NCI-H128 (cell line): ENCODE measurements around the gene TRAPPC3L.

Source experiments
- DNase-seq: peaks from one replicate; lab custom pipeline; 2025; ENCODE audit not compliant: unreplicated experiment; lab: John Stamatoyannopoulos, UW

Gene TRAPPC3L

DNA sequence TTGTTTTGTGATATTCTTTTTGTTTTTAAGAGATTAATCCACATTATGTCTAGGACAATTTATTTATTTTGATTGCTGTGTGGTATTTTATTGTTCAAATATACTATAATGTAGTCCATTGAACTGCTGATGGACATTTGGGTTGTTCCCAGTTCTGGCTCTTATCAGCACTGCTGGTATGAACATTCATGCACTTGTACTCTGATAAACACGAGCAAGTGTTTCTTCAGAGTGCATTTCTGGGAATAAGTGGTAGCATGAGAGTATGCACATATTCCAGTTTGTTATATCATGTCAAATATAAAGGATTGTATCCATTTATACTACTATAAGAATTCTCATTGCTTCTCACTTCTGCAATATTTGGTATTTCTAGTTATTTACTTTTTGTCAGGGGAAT is 77.2 kb downstream of the TRAPPC3L start:
- no peak for DNase-seq

GRCh38 chr6:116467514-116467913 is 78.0 kb downstream of the TRAPPC3L start:
- no peak for DNase-seq

- no peak for DNase-seq
Observed at GRCh38 chr6:116467096-116467495, 78.4 kb downstream of the TRAPPC3L start.

- no peak for DNase-seq
Observed at GRCh38 chr6:116465246-116465645, 80.2 kb downstream of the TRAPPC3L start.

DNA sequence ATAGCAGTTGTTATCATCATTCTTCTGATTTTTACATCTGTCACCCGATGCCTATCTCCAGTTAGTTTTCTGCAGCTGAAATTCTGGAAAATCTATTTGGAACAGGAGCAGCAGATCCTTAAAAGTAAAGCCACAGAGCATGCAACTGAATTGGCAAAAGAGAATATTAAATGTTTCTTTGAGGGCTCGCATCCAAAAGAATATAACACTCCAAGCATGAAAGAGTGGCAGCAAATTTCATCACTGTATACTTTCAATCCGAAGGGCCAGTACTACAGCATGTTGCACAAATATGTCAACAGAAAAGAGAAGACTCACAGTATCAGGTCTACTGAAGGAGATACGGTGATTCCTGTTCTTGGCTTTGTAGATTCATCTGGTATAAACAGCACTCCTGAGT is 82.2 kb downstream of the TRAPPC3L start:
- DNase-seq, result no peak

DNA sequence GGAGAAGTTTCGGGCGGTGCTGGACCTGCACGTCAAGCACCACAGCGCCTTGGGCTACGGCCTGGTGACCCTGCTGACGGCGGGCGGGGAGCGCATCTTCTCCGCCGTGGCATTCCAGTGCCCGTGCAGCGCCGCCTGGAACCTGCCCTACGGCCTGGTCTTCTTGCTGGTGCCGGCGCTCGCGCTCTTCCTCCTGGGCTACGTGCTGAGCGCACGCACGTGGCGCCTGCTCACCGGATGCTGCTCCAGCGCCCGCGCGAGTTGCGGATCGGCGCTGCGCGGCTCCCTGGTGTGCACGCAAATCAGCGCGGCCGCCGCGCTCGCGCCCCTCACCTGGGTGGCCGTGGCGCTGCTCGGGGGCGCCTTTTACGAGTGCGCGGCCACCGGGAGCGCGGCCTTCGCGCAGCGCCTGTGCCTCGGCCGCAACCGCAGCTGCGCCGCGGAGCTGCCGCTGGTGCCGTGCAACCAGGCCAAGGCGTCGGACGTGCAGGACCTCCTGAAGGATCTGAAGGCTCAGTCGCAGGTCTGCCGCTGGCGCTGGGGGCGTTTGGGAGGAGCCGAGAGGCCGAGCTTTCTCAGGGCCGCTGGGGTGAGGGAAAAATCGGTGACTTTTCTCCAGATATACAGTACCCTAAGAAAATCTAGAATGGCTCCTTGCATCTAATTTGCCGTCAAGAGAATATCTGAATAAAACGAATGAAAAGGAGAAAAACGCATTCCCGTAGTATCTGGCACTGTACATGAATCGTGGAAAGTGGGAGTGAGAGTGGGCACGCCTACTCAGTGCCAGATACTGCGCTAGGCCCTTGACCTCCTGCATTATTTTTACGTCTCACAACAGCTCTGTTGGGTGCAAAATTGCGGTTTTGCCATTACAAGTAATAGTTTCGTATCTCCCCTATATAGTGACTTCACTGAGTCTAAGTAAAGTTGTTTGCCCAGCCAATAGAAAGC is 83.3 kb downstream of the TRAPPC3L start:
- no peak for DNase-seq

DNA sequence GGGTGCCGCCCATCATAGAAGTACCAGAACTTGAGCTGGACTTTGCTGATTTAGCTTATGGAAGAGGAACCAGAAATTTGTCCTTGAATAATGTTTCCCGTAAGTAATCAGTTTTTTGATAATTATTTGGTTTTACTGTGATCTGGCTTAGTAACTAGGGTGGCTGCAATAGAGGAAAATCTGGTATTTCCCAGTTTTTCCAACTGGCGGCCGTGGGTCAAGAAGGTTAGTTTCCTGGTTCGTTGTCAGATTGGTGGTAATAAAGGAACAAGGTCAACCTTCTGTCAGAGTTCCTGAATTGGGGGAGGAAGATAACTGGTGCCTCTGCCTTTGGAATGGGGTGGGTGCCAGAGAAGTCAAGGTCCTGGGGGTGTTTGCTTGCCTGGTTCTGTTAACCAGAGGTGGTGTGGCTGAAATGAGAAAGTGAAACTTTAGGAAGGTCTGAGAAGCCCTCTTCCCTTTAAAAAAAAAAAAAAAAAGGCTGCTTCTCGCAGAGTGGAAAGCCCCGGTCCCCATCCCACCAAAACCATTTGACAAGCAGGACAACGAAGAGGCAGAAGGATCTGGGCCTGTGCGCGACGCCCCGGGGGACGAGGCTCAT is 84.1 kb downstream of the TRAPPC3L start, which contains the start of gene CALHM6:
Gene CALHM6, plus strand, starts transcription at position 45 of the 601 bp plus-strand sequence. Its CDS starts 555 bp downstream, at position 600.
- no peak for DNase-seq

DNA sequence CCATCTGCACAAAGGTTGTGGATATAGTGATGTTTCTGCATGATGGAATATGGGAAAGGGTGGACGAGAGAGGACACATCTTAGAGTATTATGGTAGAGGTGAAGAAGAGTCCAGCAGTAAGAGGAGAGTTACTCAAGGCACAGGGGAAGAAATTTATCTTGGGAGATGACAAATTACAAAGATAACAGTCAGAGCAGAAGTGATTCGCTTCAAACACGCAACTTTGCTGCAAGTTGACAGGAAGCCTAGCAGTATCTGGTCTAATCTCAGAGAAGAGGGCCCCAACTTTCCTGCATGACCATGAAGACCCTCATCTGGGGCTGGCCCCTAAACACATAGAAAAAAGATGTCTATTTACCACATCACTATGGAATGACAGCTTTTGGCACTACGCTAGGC is 85.6 kb downstream of the TRAPPC3L start:
- no peak for DNase-seq

DNA sequence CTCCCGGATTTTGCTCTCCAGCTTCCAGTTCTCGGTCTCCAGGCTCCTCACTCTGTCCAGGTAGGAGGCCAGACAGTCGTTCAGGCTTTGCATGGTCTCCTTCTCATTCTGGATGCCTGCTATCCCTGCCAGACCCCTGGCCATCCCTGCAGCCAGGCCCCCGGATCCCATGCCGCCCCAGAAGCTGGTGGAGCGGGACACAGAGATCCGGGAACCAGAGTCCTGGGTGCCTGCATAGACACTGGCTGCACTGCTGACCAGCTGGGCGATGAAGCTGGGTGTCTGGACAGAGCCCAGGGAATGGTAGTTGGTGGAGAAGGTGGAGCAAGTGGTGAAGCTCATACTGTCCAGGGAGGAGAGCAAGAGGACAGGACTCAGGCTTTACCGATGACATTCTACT is 87.2 kb downstream of the TRAPPC3L start:
- DNase-seq, result no peak

DNA sequence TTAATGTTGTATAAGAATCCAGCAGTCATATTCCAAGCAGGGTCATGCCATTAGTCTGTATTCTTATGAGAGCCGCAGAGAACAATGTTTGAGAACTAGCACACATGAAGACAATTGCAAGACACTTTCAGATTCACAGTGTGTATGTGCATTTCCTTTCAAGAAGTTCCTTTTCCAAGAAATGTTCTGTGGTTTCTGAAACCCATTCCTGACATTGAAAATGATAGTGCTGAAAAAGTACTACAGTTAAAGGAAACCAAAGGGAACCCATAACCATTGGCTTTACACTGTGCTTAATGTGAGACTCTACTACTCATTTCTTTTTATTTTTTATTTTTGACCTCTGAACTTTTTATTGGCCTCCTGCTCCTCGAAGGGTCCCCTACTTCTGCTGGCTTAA is 88.6 kb downstream of the TRAPPC3L start:
- no peak for DNase-seq

GRCh38 chr6:116456106-116456505 is 89.4 kb downstream of the TRAPPC3L start:
- no peak for DNase-seq

- DNase-seq, result no peak
Observed at GRCh38 chr6:116452531-116452930, 93.0 kb downstream of the TRAPPC3L start.

GRCh38 chr6:116451916-116452315 is 93.6 kb downstream of the TRAPPC3L start:
- no peak for DNase-seq

- no peak for DNase-seq
Observed at GRCh38 chr6:116450769-116451740, 94.4 kb downstream of the TRAPPC3L start.

- no peak for DNase-seq
Observed at GRCh38 chr6:116450185-116450710, 95.2 kb downstream of the TRAPPC3L start.

- DNase-seq, result no peak
Observed at GRCh38 chr6:116449565-116449964, 95.9 kb downstream of the TRAPPC3L start.

- no peak for DNase-seq
Observed at GRCh38 chr6:116447496-116448011, 97.9 kb downstream of the TRAPPC3L start.

DNA sequence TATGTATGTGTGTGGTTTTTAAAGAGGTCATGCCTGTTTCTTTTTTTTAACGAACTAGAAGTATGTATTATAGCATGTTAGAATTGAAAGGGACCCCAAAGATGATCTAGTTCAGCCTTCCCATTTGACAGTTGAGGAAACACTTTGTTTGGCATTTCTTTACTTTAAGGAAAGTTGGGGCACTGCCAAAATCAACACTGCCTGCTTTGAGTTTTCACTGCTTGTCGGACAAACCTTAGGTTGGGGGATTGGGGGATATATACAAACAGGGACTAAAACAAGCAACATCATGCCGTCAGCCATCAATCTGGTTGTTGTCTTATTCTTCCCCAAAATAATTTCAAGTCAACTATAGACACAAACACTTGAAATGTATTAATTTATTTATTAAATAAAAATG is 98.4 kb downstream of the TRAPPC3L start:
- no peak for DNase-seq

GRCh38 chr6:116446399-116446798 is 99.1 kb downstream of the TRAPPC3L start:
- no peak for DNase-seq

DNA sequence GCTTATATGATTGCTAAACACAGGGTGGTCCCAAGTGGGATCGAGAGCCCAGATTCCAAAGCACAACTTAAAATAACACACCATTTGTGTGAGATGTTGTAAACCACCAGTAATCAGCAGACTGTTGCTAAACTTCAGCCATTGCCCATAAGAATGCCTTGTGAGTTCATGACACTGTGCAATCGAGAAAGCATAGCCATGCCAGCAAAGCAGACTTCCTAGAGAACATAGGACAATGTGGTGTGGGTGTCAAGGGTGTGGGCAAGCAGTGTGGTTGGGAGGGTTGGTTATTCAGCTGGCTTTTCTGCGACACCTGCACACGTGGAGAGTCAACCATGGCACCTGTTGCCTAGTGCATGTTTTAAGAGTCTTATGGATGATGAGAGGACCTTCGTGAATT is 100.4 kb downstream of the TRAPPC3L start:
- DNase-seq, result no peak
